HepG2 (cell line): Measurements from ENCODE around the gene UBFD1. TPM values are rescaled to one million over a fixed set of nuclear protein-coding genes. Genes with fewer than 3 reads are reported as not detected.
A peak's percentile ranks its signal among the peaks of the same experiment; 100 is the strongest.

Experiments used
- CBX1 ChIP-seq: IDR thresholded peaks from one replicate; pipeline ENCODE4 v1.6.1; 2016; ENCODE audit warnings: antibody characterized with exemption, low read depth
- CENPT ChIP-seq: sonication (generic); formaldehyde crosslinking; IDR thresholded peaks from 2 replicates; pipeline ENCODE4 v1.8.0; 2022; ENCODE audit warnings: low read depth, mild to moderate bottlenecking, moderate library complexity, missing genetic modification reagents
- KDM6A ChIP-seq: IDR thresholded peaks from 2 replicates; pipeline ENCODE4 v1.6.1; 2016; ENCODE audit warnings: low read depth
- MTA1 ChIP-seq: sonication (generic); formaldehyde crosslinking; IDR thresholded peaks from 2 replicates; pipeline ENCODE4 v1.4.0; 2020; ENCODE audit warnings: missing genetic modification reagents, mild to moderate bottlenecking, borderline replicate concordance
- PHF8 ChIP-seq: sonication (generic); formaldehyde crosslinking; IDR thresholded peaks from 2 replicates; pipeline ENCODE4 v1.5.0; 2020; ENCODE audit warnings: missing genetic modification reagents
- POLR2AphosphoS2 ChIP-seq: IDR thresholded peaks from 2 replicates; pipeline ENCODE4 v1.6.1; 2011; ENCODE audit warnings: low read depth, low read length, improper control_type of control experiment
- RARA ChIP-seq: IDR thresholded peaks from 2 replicates; pipeline ENCODE4 v1.6.1; 2016; ENCODE audit warnings: missing genetic modification reagents, missing compliant biosample characterization
- ZNF224 ChIP-seq: sonication (generic); formaldehyde crosslinking; IDR thresholded peaks from 2 replicates; pipeline ENCODE4 v1.5.0; 2020; ENCODE audit warnings: mild to moderate bottlenecking, missing genetic modification reagents
- polyA plus RNA-seq, 8 experiments: library from polyadenylated mRNA; depleted of rRNA in 3 of 8; stranded (reverse) in 7 of 8; unstranded in 1 of 8; fragments of >200 nt; fragmentation: Illumina TruSeq in 4 of 8; extraction: Trizol in 4 of 8; gene quantifications; 2 replicates each; pipeline versions ENCODE4 v1.2.1 to v1.2.3, GENCODE V29; 2011 to 2016; ENCODE audit warnings: low read depth in 4 of 8, missing spikeins in 1 of 8, mixed read lengths in 1 of 8; ENCODE audit not compliant: insufficient read depth in 1 of 8
- total RNA-seq, 5 experiments: library from RNA; depleted of rRNA; stranded (reverse); fragments of >200 nt; fragmentation: Illumina TruSeq; extraction: Trizol; gene quantifications; 2 replicates each; pipeline ENCODE4 v1.2.3, GENCODE V29; 2016; ENCODE audit warnings: low read depth in 1 of 5
- TF ChIP-seq, protein P1 (sequence below): IDR thresholded peaks from 2 replicates; pipeline ENCODE4 v1.6.1; 2018; ENCODE audit warnings: missing genetic modification reagents
- TF ChIP-seq, protein P2 (sequence below), 2 experiments: fragments of 450-650 bp in 1 of 2; sonication (generic) in 1 of 2; formaldehyde crosslinking in 1 of 2; IDR thresholded peaks; 2 replicates each; pipeline versions ENCODE4 v1.6.1 to v1.8.0; 2016 to 2022; ENCODE audit warnings: antibody characterized with exemption in 1 of 2, mild to moderate bottlenecking in 1 of 2, missing genetic modification reagents in 1 of 2
- TF ChIP-seq, protein P3 (sequence below): sonication (generic); formaldehyde crosslinking; IDR thresholded peaks from 2 replicates; pipeline ENCODE4 v1.4.0; 2020; ENCODE audit warnings: missing genetic modification reagents
- TF ChIP-seq, protein P4 (sequence below): sonication (generic); formaldehyde crosslinking; IDR thresholded peaks from 2 replicates; pipeline ENCODE4 v1.4.0; 2020; ENCODE audit warnings: missing genetic modification reagents, borderline replicate concordance

The UBFD1 gene
- total and polyA plus RNA-seq, 2 of the 13 experiments (the other 11 are each of a cell fraction or from before 2014, with no cell fraction given) = 100 to 111 TPM

DNA sequence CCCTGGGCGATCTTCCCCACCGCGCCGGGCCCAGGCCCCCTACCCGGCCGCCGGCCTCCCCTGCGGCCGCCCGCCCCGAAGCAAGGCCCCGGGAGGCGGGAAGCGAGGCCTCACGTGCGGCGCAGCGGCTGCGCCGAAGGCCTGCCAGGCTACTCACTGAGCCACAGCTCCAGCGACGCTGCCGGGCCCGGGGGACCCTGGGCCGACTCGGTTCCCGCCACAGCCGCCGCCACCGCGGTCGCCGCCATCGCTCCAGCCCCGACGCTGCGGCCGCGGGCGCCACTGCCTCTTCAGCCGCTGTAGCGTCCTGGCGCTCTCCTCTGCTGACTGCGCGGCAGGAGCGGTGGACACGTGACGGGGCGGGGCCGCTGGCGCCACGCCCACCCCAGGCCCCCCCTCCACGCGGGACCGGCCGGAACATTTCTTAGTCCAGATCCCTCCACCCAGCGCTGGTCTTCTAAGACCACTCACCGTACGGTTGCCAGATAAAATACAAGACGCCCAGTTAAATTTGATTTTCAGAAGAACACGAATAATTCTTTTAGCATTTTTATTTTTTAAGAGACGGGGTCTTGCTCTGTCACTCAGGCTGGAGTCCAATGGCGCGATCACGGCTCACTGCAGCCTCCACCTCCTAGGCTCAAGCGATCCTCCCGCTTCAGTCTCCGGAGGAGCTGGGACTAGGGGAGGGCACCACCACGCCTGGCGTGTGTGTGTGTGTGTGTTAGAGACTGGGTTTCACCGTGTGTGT lies 47.2 kb upstream of the UBFD1 start, which contains the start of gene GGA2 (continued):
- TF ChIP-seq, protein P1, sequence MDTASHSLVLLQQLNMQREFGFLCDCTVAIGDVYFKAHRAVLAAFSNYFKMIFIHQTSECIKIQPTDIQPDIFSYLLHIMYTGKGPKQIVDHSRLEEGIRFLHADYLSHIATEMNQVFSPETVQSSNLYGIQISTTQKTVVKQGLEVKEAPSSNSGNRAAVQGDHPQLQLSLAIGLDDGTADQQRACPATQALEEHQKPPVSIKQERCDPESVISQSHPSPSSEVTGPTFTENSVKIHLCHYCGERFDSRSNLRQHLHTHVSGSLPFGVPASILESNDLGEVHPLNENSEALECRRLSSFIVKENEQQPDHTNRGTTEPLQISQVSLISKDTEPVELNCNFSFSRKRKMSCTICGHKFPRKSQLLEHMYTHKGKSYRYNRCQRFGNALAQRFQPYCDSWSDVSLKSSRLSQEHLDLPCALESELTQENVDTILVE (CRISPR knock-in tag) = peak; percentile 80; the same call in 1 of the 2 replicates
- 0 out of 2 replicates have a peak, but pooled peaks have one; percentile 60 for TF ChIP-seq ZNF224
- TF ChIP-seq MTA1 = peak; percentile 47; the same call in 1 of the 2 replicates
- TF ChIP-seq PHF8 (CRISPR knock-in tag) = peak; percentile 92
- TF ChIP-seq, protein P2, sequence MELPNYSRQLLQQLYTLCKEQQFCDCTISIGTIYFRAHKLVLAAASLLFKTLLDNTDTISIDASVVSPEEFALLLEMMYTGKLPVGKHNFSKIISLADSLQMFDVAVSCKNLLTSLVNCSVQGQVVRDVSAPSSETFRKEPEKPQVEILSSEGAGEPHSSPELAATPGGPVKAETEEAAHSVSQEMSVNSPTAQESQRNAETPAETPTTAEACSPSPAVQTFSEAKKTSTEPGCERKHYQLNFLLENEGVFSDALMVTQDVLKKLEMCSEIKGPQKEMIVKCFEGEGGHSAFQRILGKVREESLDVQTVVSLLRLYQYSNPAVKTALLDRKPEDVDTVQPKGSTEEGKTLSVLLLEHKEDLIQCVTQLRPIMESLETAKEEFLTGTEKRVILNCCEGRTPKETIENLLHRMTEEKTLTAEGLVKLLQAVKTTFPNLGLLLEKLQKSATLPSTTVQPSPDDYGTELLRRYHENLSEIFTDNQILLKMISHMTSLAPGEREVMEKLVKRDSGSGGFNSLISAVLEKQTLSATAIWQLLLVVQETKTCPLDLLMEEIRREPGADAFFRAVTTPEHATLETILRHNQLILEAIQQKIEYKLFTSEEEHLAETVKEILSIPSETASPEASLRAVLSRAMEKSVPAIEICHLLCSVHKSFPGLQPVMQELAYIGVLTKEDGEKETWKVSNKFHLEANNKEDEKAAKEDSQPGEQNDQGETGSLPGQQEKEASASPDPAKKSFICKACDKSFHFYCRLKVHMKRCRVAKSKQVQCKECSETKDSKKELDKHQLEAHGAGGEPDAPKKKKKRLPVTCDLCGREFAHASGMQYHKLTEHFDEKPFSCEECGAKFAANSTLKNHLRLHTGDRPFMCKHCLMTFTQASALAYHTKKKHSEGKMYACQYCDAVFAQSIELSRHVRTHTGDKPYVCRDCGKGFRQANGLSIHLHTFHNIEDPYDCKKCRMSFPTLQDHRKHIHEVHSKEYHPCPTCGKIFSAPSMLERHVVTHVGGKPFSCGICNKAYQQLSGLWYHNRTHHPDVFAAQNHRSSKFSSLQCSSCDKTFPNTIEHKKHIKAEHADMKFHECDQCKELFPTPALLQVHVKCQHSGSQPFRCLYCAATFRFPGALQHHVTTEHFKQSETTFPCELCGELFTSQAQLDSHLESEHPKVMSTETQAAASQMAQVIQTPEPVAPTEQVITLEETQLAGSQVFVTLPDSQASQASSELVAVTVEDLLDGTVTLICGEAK (IDR thresholded peaks at IDR 0.05) = no peak
- TF ChIP-seq, protein P2 (CRISPR knock-in tag; IDR thresholded peaks at IDR 0.05) = peak; percentile 75
- TF ChIP-seq CENPT (CRISPR knock-in tag) = peak; percentile 95
- TF ChIP-seq CBX1 = no peak
- TF ChIP-seq, protein P3, sequence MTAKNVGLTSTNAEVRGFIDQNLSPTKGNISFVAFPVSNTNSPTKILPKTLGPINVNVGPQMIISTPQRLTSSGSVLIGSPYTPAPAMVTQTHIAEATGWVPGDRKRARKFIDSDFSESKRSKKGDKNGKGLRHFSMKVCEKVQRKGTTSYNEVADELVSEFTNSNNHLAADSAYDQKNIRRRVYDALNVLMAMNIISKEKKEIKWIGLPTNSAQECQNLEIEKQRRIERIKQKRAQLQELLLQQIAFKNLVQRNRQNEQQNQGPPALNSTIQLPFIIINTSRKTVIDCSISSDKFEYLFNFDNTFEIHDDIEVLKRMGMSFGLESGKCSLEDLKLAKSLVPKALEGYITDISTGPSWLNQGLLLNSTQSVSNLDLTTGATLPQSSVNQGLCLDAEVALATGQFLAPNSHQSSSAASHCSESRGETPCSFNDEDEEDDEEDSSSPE (CRISPR knock-in tag) = peak; percentile 93
- no peak for TF ChIP-seq KDM6A (CRISPR knock-in tag)
- TF ChIP-seq POLR2AphosphoS2 = peak; percentile 81; the same call in 1 of the 2 replicates
- TF ChIP-seq, protein P4, sequence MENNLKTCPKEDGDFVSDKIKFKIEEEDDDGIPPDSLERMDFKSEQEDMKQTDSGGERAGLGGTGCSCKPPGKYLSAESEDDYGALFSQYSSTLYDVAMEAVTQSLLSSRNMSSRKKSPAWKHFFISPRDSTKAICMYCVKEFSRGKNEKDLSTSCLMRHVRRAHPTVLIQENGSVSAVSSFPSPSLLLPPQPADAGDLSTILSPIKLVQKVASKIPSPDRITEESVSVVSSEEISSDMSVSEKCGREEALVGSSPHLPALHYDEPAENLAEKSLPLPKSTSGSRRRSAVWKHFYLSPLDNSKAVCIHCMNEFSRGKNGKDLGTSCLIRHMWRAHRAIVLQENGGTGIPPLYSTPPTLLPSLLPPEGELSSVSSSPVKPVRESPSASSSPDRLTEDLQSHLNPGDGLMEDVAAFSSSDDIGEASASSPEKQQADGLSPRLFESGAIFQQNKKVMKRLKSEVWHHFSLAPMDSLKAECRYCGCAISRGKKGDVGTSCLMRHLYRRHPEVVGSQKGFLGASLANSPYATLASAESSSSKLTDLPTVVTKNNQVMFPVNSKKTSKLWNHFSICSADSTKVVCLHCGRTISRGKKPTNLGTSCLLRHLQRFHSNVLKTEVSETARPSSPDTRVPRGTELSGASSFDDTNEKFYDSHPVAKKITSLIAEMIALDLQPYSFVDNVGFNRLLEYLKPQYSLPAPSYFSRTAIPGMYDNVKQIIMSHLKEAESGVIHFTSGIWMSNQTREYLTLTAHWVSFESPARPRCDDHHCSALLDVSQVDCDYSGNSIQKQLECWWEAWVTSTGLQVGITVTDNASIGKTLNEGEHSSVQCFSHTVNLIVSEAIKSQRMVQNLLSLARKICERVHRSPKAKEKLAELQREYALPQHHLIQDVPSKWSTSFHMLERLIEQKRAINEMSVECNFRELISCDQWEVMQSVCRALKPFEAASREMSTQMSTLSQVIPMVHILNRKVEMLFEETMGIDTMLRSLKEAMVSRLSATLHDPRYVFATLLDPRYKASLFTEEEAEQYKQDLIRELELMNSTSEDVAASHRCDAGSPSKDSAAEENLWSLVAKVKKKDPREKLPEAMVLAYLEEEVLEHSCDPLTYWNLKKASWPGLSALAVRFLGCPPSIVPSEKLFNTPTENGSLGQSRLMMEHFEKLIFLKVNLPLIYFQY = peak; percentile 82; the same call in 1 of the 2 replicates
- TF ChIP-seq RARA = peak; percentile 73
